BLaER1 treated with 17β-estradiol and CSF1 and Interleukin-3, amounts not matched to agents 10 nM and 100 nM (cell line): Measurements from ENCODE around the gene SYT8.
A peak's percentile ranks its signal among the peaks of the same experiment; 100 is the strongest.

Experiments used
- H3K27ac ChIP-seq, 11 experiments: shearing (Covaris generic); formaldehyde crosslinking; 2 replicates each; pipeline ENCODE4 v1.8.1; 2022
- H3K27me3 ChIP-seq, 11 experiments: shearing (Covaris generic); formaldehyde crosslinking; 2 replicates each; pipeline ENCODE4 v1.8.1; 2022
- H3K36me3 ChIP-seq, 11 experiments: shearing (Covaris generic); formaldehyde crosslinking; 2 replicates each; pipeline ENCODE4 v1.8.1; 2022
- H3K4me1 ChIP-seq, 10 experiments: shearing (Covaris generic); formaldehyde crosslinking; 2 replicates each; pipeline ENCODE4 v1.8.1; 2022
- H3K4me2 ChIP-seq, 11 experiments: shearing (Covaris generic); formaldehyde crosslinking; 2 replicates each; pipeline ENCODE4 v1.8.1; 2022
- H3K4me3 ChIP-seq, 10 experiments: shearing (Covaris generic); formaldehyde crosslinking; 2 replicates each; pipeline ENCODE4 v1.8.1; 2022
- H3K9ac ChIP-seq, 11 experiments: shearing (Covaris generic); formaldehyde crosslinking; 2 replicates each; pipeline ENCODE4 v1.8.1; 2022
- H3K9me3 ChIP-seq, 11 experiments: shearing (Covaris generic); formaldehyde crosslinking; replicated peaks in 1 of 11; 2 replicates each; pipeline ENCODE4 v1.8.1; 2022
- H4K20me1 ChIP-seq, 11 experiments: shearing (Covaris generic); formaldehyde crosslinking; 2 replicates each; pipeline ENCODE4 v1.8.1; 2022
- Cebpa-rat ChIP-seq, 11 experiments: shearing (Covaris generic); IDR thresholded peaks; 2 replicates each; pipeline ENCODE4 v1.8.1; 2022

SYT8 gene

GRCh38 chr11:1834779-1835670, at the start of gene SYT8:
Gene SYT8, plus strand, starts transcription at chr11:1834990. Its CDS starts 116 bp downstream, at chr11:1835106.
- H3K9me3 ChIP-seq: no peaks in the 10 kb centered on the region
- peaks cover 52 to 67% (median 61%) of the 10 kb centered on the region in 10 experiments for H3K4me1 ChIP-seq
- peaks cover 0 to under 1% (median 0%) of the 10 kb centered on the region in 11 experiments; a peak in 2 of 22 replicates for H4K20me1 ChIP-seq
- no peak for TF ChIP-seq Cebpa-rat (IDR thresholded peaks at IDR 0.05)
- no peak within 1 kb of the TSS for H3K4me2 ChIP-seq
- no peak within 1 kb of the TSS for H3K9ac ChIP-seq
- H3K36me3 ChIP-seq: no peaks in the 10 kb centered on the region
- peaks cover 0 to 10% (median 0%) of the 10 kb centered on the region in 11 experiments; a peak in 5 of 22 replicates for H3K27me3 ChIP-seq
- H3K4me3 ChIP-seq: no peak within 1 kb of the TSS
- no peak within 1 kb of the TSS for H3K27ac ChIP-seq

GRCh38 chr11:1785749-1786413, 48.9 kb upstream of the SYT8 start:
- no peak overlapping the region for H3K4me3 ChIP-seq
- H3K27ac ChIP-seq: peak overlapping the region in 3 of 11 experiments; percentile 4 to 57 (median 47); a peak in 4 of 22 replicates
- no peaks in the 10 kb centered on the region for H3K36me3 ChIP-seq
- peak overlapping the region in 10 of 11 experiments; percentile 19 to 96 (median 46); a peak in 16 of 22 replicates for H3K4me2 ChIP-seq
- peaks cover 0 to 5% (median 0%) of the 10 kb centered on the region in 11 experiments; a peak in 2 of 22 replicates for H4K20me1 ChIP-seq
- no peak for TF ChIP-seq Cebpa-rat (IDR thresholded peaks at IDR 0.05)
- peaks cover 0 to 4% (median 0%) of the 10 kb centered on the region in 11 experiments; a peak in 1 of 22 replicates for H3K9me3 ChIP-seq
- no peak overlapping the region; a peak in 1 of 22 replicates for H3K9ac ChIP-seq
- peaks cover 34 to 66% (median 53%) of the 10 kb centered on the region in 10 experiments for H3K4me1 ChIP-seq
- H3K27me3 ChIP-seq: peaks cover 0 to 24% (median 13%) of the 10 kb centered on the region in 11 experiments; a peak in 12 of 22 replicates

GRCh38 chr11:1786466-1786865, 48.3 kb upstream of the SYT8 start:
- Histone ChIP-seq H3K4me2 (peak overlapping the region in 10 of 11 experiments; percentile 15 to 96 (median 46); a peak in 13 of 22 replicates), H3K4me3 (no peak overlapping the region), H4K20me1 (peaks cover 0 to 3% (median 0%) of the 10 kb centered on the region in 11 experiments; a peak in 2 of 22 replicates), H3K9me3 (peaks cover 0 to 4% (median 0%) of the 10 kb centered on the region in 11 experiments; a peak in 1 of 22 replicates), H3K4me1 (peaks cover 28 to 60% (median 48%) of the 10 kb centered on the region in 10 experiments), H3K9ac (peak overlapping the region in 1 of 11 experiments; percentile 11; a peak in 1 of 22 replicates), H3K27ac (peak overlapping the region in 3 of 11 experiments; percentile 4 to 57 (median 47); a peak in 4 of 22 replicates), H3K36me3 (no peaks in the 10 kb centered on the region), H3K27me3 (peaks cover 0 to 24% (median 13%) of the 10 kb centered on the region in 11 experiments; a peak in 12 of 22 replicates)
- no peak for TF ChIP-seq Cebpa-rat (IDR thresholded peaks at IDR 0.05)

GRCh38 chr11:1791912-1792311, 42.9 kb upstream of the SYT8 start:
- TF ChIP-seq Cebpa-rat (IDR thresholded peaks at IDR 0.05): no peak
- Histone ChIP-seq H3K9me3 (peaks cover 0 to 4% (median 0%) of the 10 kb centered on the region in 11 experiments; a peak in 1 of 22 replicates), H3K27me3 (no peaks in the 10 kb centered on the region)

GRCh38 chr11:1792461-1792860, 42.3 kb upstream of the SYT8 start:
- Histone ChIP-seq H3K36me3 (no peaks in the 10 kb centered on the region), H3K9me3 (peaks cover 0 to 4% (median 0%) of the 10 kb centered on the region in 11 experiments; a peak in 1 of 22 replicates), H3K27me3 (no peaks in the 10 kb centered on the region), H3K4me3 (peak overlapping the region in 1 of 10 experiments; percentile 45; a peak in 1 of 20 replicates), H3K4me2 (peak overlapping the region; percentile 52 to 80 (median 64)), H3K27ac (peak overlapping the region in 7 of 11 experiments; percentile 1 to 67 (median 56); a peak in 11 of 22 replicates), H4K20me1 (no peaks in the 10 kb centered on the region), H3K4me1 (peaks cover 16 to 20% (median 19%) of the 10 kb centered on the region in 10 experiments), H3K9ac (peak overlapping the region in 3 of 11 experiments; percentile 37 to 48 (median 40); a peak in 4 of 22 replicates)
- no peak for TF ChIP-seq Cebpa-rat (IDR thresholded peaks at IDR 0.05)

More at GRCh38 chr11:1791912-1792311, 42.9 kb upstream of the SYT8 start:
- Histone ChIP-seq H4K20me1 (no peaks in the 10 kb centered on the region), H3K36me3 (no peaks in the 10 kb centered on the region), H3K4me1 (peaks cover 17 to 22% (median 19%) of the 10 kb centered on the region in 10 experiments), H3K4me2 (peak overlapping the region; percentile 52 to 80 (median 64)), H3K9ac (peak overlapping the region in 3 of 11 experiments; percentile 37 to 48 (median 40); a peak in 2 of 22 replicates), H3K27ac (peak overlapping the region in 6 of 11 experiments; percentile 1 to 67 (median 56); a peak in 9 of 22 replicates), H3K4me3 (no peak overlapping the region)

GRCh38 chr11:1793081-1793480, 41.7 kb upstream of the SYT8 start:
- Histone ChIP-seq H4K20me1 (no peaks in the 10 kb centered on the region), H3K36me3 (no peaks in the 10 kb centered on the region), H3K4me2 (peak overlapping the region; percentile 52 to 80 (median 64); a peak in 19 of 22 replicates), H3K9ac (no peak overlapping the region), H3K9me3 (peaks cover 0 to 4% (median 0%) of the 10 kb centered on the region in 11 experiments; a peak in 1 of 22 replicates), H3K4me3 (0 out of 20 replicates have a peak overlapping the region, but pooled peaks of 1 of the 10 experiments have one; percentile 45), H3K27ac (peak overlapping the region in 5 of 11 experiments; percentile 4 to 67 (median 56); a peak in 5 of 22 replicates), H3K27me3 (no peaks in the 10 kb centered on the region), H3K4me1 (peaks cover 16 to 20% (median 19%) of the 10 kb centered on the region in 10 experiments)
- no peak for TF ChIP-seq Cebpa-rat (IDR thresholded peaks at IDR 0.05)

- peaks cover 16 to 20% (median 19%) of the 10 kb centered on the region in 10 experiments for H3K4me1 ChIP-seq
- no peaks in the 10 kb centered on the region for H3K27me3 ChIP-seq
- H4K20me1 ChIP-seq: no peaks in the 10 kb centered on the region
- H3K4me2 ChIP-seq: no peak overlapping the region
- no peak overlapping the region for H3K9ac ChIP-seq
- no peaks in the 10 kb centered on the region for H3K36me3 ChIP-seq
- no peak overlapping the region for H3K27ac ChIP-seq
- H3K9me3 ChIP-seq: no peaks in the 10 kb centered on the region
- no peak for TF ChIP-seq Cebpa-rat (IDR thresholded peaks at IDR 0.05)
- H3K4me3 ChIP-seq: no peak overlapping the region
Measured at GRCh38 chr11:1796413-1797011, 38.3 kb upstream of the SYT8 start.
